Mucosa of descending colon (tissue), 3 donors: ENCODE measurements around the gene GPC6. TPM values are rescaled to one million over a fixed set of nuclear protein-coding genes. Genes with fewer than 3 reads are reported as not detected.

Source experiments
- ATAC-seq: fragments of 200-7000 bp; cut with Tn5 transposase; one replicate; pipeline ENCODE4 v1.9.1; 2020; ENCODE audit warnings: mild to moderate bottlenecking, moderate library complexity
- DNase-seq, 3 donors: peaks; one replicate each; pipeline ENCODE4 v3.0.0-alpha.2; 2020
- H3K36me3 ChIP-seq: fragments of 200-600 bp; one replicate; pipeline ENCODE4 v1.8.0; 2021; ENCODE audit warnings: low read depth, mild to moderate bottlenecking
- H3K4me1 ChIP-seq: fragments of 200-600 bp; one replicate; pipeline ENCODE4 v1.8.0; 2021; ENCODE audit warnings: low read depth, mild to moderate bottlenecking
- H3K4me3 ChIP-seq: fragments of 200-600 bp; one replicate; pipeline ENCODE4 v1.8.0; 2021; ENCODE audit warnings: mild to moderate bottlenecking
- H3K9me3 ChIP-seq: fragments of 200-600 bp; one replicate; pipeline ENCODE4 v1.8.0; 2021; ENCODE audit warnings: mild to moderate bottlenecking
- CTCF ChIP-seq: fragments of 200-600 bp; IDR thresholded peaks from one replicate; pipeline ENCODE4 v1.8.0; 2022; ENCODE audit warnings: antibody characterized with exemption, mild to moderate bottlenecking
- intact Hi-C, 2 donors: fragments of 100-400 bp; cut with DNase I in 1 of 2; cut with micrococcal nuclease in 1 of 2; formaldehyde crosslinking; loops; one replicate each; pipeline versions ENCODE4 v1.11.0 to v1.11.1; 2022; cut with DNase I, micrococcal nuclease
- total RNA-seq, 3 donors: library from RNA; stranded (reverse); fragmentation: NEBNext Ultra II Directional in 2 of 3; extraction: Animal tissue kit (Norgen Biotek cat#: 25700) in 2 of 3; gene quantifications; one replicate each; pipeline versions ENCODE4 v1.2.1 to v1.2.4, GENCODE V29; 2021 to 2023
- donor health status: DM: no; HTN: no; CAD: no; lungs with moderate emphysema.
- donor health status: DM: no; HTN: no; CAD: no.
- donor health status: DM: no; HTN: yes; CAD: no.

Gene GPC6
- total RNA-seq, 3 donors from 2014 or later, result 2.7 to 11.3 (median 7.5) TPM

- no peak for TF ChIP-seq CTCF
- intact Hi-C loops, result no loop called here
- H3K4me1 ChIP-seq, result no peaks in the 10 kb centered on the region
These were observed 562.5 kb downstream of the GPC6 start for GRCh38 chr13:93789058-93789457.

GRCh38 chr13:93794197-93794885 lies 567.7 kb downstream of the GPC6 start:
- no peak for TF ChIP-seq CTCF
- Histone ChIP-seq H3K4me1 (no peaks in the 10 kb centered on the region), H3K36me3 (no peaks in the 10 kb centered on the region), H3K4me3 (no peak overlapping the region), H3K9me3 (no peaks in the 10 kb centered on the region)
- DNase-seq, result no peak
- ATAC-seq, result no peak
- intact Hi-C loops, result no loop called here

More at GRCh38 chr13:93789058-93789457, 562.5 kb downstream of the GPC6 start:
- ATAC-seq (no peak), DNase-seq (no peak)
- H3K36me3 ChIP-seq, result no peaks in the 10 kb centered on the region
- H3K4me3 ChIP-seq, result no peak overlapping the region
- no peaks in the 10 kb centered on the region for H3K9me3 ChIP-seq

- no peak for TF ChIP-seq CTCF
- ATAC-seq, result no peak
- Histone ChIP-seq H3K4me3 (no peak overlapping the region), H3K4me1 (no peaks in the 10 kb centered on the region), H3K36me3 (no peaks in the 10 kb centered on the region), H3K9me3 (no peaks in the 10 kb centered on the region)
- DNase-seq, result no peak
- intact Hi-C loops, result no loop called here
These were observed 570.9 kb downstream of the GPC6 start for GRCh38 chr13:93797463-93797862.

GRCh38 chr13:93800342-93800741 lies 573.7 kb downstream of the GPC6 start:
- intact Hi-C loops, result no loop called here
- no peak for ATAC-seq
- no peak for TF ChIP-seq CTCF

GRCh38 chr13:93805736-93806135 lies 579.1 kb downstream of the GPC6 start:
- Histone ChIP-seq H3K4me1 (no peaks in the 10 kb centered on the region), H3K36me3 (no peaks in the 10 kb centered on the region), H3K9me3 (no peaks in the 10 kb centered on the region), H3K4me3 (no peak overlapping the region)
- DNase-seq (no peak), ATAC-seq (no peak)
- no peak for TF ChIP-seq CTCF
- intact Hi-C loops, result no loop called here

More at GRCh38 chr13:93800342-93800741, 573.7 kb downstream of the GPC6 start:
- Histone ChIP-seq H3K36me3 (no peaks in the 10 kb centered on the region), H3K4me3 (no peak overlapping the region), H3K4me1 (no peaks in the 10 kb centered on the region), H3K9me3 (no peaks in the 10 kb centered on the region)
- no peak for DNase-seq
